T-helper 1 cell (primary cell): ENCODE results near the gene TLCD4.

Experiments
- DNase-seq, 5 donors: peaks; one replicate each; pipeline ENCODE4 v3.0.0-alpha.2; 2012 to 2020

The TLCD4 gene

GRCh38 chr1:95095833-95096217 lies 21.3 kb upstream of the TLCD4 start:
- DNase-seq = no peak

GRCh38 chr1:95096218-95096841 lies 20.8 kb upstream of the TLCD4 start:
- DNase-seq = no peak

- DNase-seq = no peak
These were observed 19.7 kb upstream of the TLCD4 start for GRCh38 chr1:95097426-95097825.

GRCh38 chr1:95098196-95098595 lies 19.0 kb upstream of the TLCD4 start:
- DNase-seq = no peak

GRCh38 chr1:95108792-95109191 lies 8.4 kb upstream of the TLCD4 start:
- no peak for DNase-seq

GRCh38 chr1:95111014-95111413 lies 6.1 kb upstream of the TLCD4 start:
- no peak for DNase-seq

GRCh38 chr1:95113684-95114083 lies 3.5 kb upstream of the TLCD4 start:
- DNase-seq = no peak

GRCh38 chr1:95115708-95116137 lies 1.4 kb upstream of the TLCD4 start:
- no peak for DNase-seq

GRCh38 chr1:95116580-95117206 lies 462 bp upstream of the TLCD4 start:
- peak in 4 of 5 donors; percentile 11 to 37 (median 32) for DNase-seq

- no peak for DNase-seq
These were observed 928 bp downstream of the TLCD4 start for GRCh38 chr1:95118067-95118499.

GRCh38 chr1:95118710-95119109 lies 1.6 kb downstream of the TLCD4 start:
- no peak for DNase-seq

GRCh38 chr1:95119273-95119672 lies 2.1 kb downstream of the TLCD4 start:
- no peak for DNase-seq

- no peak for DNase-seq
These were observed 5.1 kb downstream of the TLCD4 start for GRCh38 chr1:95122151-95122697.

- DNase-seq = no peak
These were observed 7.2 kb downstream of the TLCD4 start for GRCh38 chr1:95124342-95124741.

- DNase-seq = no peak
These were observed 9.2 kb downstream of the TLCD4 start for GRCh38 chr1:95126366-95126765.

- DNase-seq = no peak
These were observed 9.7 kb downstream of the TLCD4 start for GRCh38 chr1:95126846-95127245.

- DNase-seq = no peak
These were observed 10.2 kb downstream of the TLCD4 start for GRCh38 chr1:95127380-95127779.

- DNase-seq = no peak
These were observed 15.6 kb downstream of the TLCD4 start for GRCh38 chr1:95132762-95133161.

- no peak for DNase-seq
These were observed 16.5 kb downstream of the TLCD4 start for GRCh38 chr1:95133687-95134086.

GRCh38 chr1:95138223-95138622 lies 21.1 kb downstream of the TLCD4 start:
- no peak for DNase-seq

- DNase-seq = no peak
These were observed 21.9 kb downstream of the TLCD4 start for GRCh38 chr1:95139039-95139438.

- DNase-seq = no peak
These were observed 23.6 kb downstream of the TLCD4 start for GRCh38 chr1:95140791-95141190.

- DNase-seq = no peak
These were observed 28.3 kb downstream of the TLCD4 start for GRCh38 chr1:95145493-95145892.

GRCh38 chr1:95146637-95147036 lies 29.5 kb downstream of the TLCD4 start:
- no peak for DNase-seq

- no peak for DNase-seq
These were observed 36.9 kb downstream of the TLCD4 start for GRCh38 chr1:95154096-95154495.
